ENCODE measurements around the gene ALDH3B2. TPM values are rescaled to one million over a fixed set of nuclear protein-coding genes. Genes with fewer than 3 reads are reported as not detected.

The ALDH3B2 gene
- total RNA-seq, 1 experiment from 2014 or later = 0.13 TPM

- TF ChIP-seq AR (CRISPR knock-in tag; IDR thresholded peaks at IDR 0.05) (no peak), ESRRA (CRISPR knock-in tag; IDR thresholded peaks at IDR 0.05; ENCODE audit: borderline replicate concordance) (no peak), ZNF532 (CRISPR knock-in tag; IDR thresholded peaks at IDR 0.05; ENCODE audit: borderline replicate concordance) (no peak), ZNF219 (CRISPR knock-in tag; IDR thresholded peaks at IDR 0.05; ENCODE audit: borderline replicate concordance) (no peak), PRDM15 (CRISPR knock-in tag; IDR thresholded peaks at IDR 0.05) (no peak)
Measured at GRCh38 chr11:67675058-67675747, 780 bp upstream of the ALDH3B2 start (continued).

GRCh38 chr11:67673902-67674301 lies 521 bp downstream of the ALDH3B2 start:
- POLR2A ChIA-PET = no interaction called here
- DNase-seq (ENCODE audit: low spot score) (no peak), ATAC-seq (no peak)
- H3K27me3 Mint-ChIP-seq (ENCODE audit: low read depth) = no peaks in the 10 kb centered on the region; the same call in 1 of the 2 replicates
- TF ChIP-seq ZNF219 (CRISPR knock-in tag; IDR thresholded peaks at IDR 0.05; ENCODE audit: borderline replicate concordance) (no peak), USF1 (CRISPR knock-in tag; IDR thresholded peaks at IDR 0.05) (no peak), ATF6 (CRISPR knock-in tag; IDR thresholded peaks at IDR 0.05) (no peak), E2F5 (CRISPR knock-in tag; IDR thresholded peaks at IDR 0.05) (no peak)
- CTCF ChIA-PET = interaction anchor here (1.3 to 4.8 kb wide), 4 partner anchors 14 to 44 kb away, joined by 3 to 18 read pairs (median 7); partner anchors contain the start of gene NUDT8
- peaks cover 7% of the 10 kb centered on the region for H3K9me3 Mint-ChIP-seq
- H3K4me1 Mint-ChIP-seq = peaks cover 20% of the 10 kb centered on the region
- H3K36me3 Mint-ChIP-seq = peaks cover 3% of the 10 kb centered on the region; the same call in 1 of the 2 replicates
- no peak overlapping the region for H3K4me3 Mint-ChIP-seq
- no peak overlapping the region for H3K27ac Mint-ChIP-seq
